Peyer's patch (tissue), 4 donors: ENCODE data around the gene ZSCAN30.

Experiments
- POLR2A ChIP-seq, 2 donors: fragments of 450-650 bp; IDR thresholded peaks; one replicate each; pipeline ENCODE4 v1.5.1; 2017; ENCODE audit warnings: antibody characterized with exemption in 2 of 2, mild to moderate bottlenecking in 2 of 2, moderate library complexity in 2 of 2
- TF ChIP-seq, protein P1 (sequence below), 6 experiments: fragments of 450-650 bp in 4 of 6; fragments of 200-600 bp in 2 of 6; sonication (generic) in 1 of 6; IDR thresholded peaks; one replicate each; pipeline ENCODE4 v1.5.1; 2017 to 2019; ENCODE audit warnings: antibody characterized with exemption in 6 of 6, mild to moderate bottlenecking in 3 of 6, moderate library complexity in 1 of 6

- TF ChIP-seq, protein P1, sequence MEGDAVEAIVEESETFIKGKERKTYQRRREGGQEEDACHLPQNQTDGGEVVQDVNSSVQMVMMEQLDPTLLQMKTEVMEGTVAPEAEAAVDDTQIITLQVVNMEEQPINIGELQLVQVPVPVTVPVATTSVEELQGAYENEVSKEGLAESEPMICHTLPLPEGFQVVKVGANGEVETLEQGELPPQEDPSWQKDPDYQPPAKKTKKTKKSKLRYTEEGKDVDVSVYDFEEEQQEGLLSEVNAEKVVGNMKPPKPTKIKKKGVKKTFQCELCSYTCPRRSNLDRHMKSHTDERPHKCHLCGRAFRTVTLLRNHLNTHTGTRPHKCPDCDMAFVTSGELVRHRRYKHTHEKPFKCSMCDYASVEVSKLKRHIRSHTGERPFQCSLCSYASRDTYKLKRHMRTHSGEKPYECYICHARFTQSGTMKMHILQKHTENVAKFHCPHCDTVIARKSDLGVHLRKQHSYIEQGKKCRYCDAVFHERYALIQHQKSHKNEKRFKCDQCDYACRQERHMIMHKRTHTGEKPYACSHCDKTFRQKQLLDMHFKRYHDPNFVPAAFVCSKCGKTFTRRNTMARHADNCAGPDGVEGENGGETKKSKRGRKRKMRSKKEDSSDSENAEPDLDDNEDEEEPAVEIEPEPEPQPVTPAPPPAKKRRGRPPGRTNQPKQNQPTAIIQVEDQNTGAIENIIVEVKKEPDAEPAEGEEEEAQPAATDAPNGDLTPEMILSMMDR (IDR thresholded peaks at IDR 0.05) = no peak
- TF ChIP-seq POLR2A (IDR thresholded peaks at IDR 0.05) = no peak
Observed at GRCh38 chr18:35334212-35334611, 44.2 kb upstream of the ZSCAN30 start.
